Uterus (tissue), 2 donors: ENCODE data around the gene TMEM86A.

Source experiments
- POLR2A ChIP-seq, 2 donors: fragments of 450-650 bp; IDR thresholded peaks; one replicate each; pipeline ENCODE4 v1.6.1; 2016; ENCODE audit warnings: antibody characterized with exemption in 2 of 2, mild to moderate bottlenecking in 1 of 2, moderate library complexity in 1 of 2
- TF ChIP-seq, protein P1 (sequence below), 4 experiments: fragments of 200-600 bp in 2 of 4; fragments of 450-650 bp in 2 of 4; sonication (generic) in 2 of 4; IDR thresholded peaks; one replicate each; pipeline ENCODE4 v1.5.1; 2016 to 2019; ENCODE audit warnings: antibody characterized with exemption in 4 of 4, mild to moderate bottlenecking in 2 of 4, moderate library complexity in 1 of 4

DNA sequence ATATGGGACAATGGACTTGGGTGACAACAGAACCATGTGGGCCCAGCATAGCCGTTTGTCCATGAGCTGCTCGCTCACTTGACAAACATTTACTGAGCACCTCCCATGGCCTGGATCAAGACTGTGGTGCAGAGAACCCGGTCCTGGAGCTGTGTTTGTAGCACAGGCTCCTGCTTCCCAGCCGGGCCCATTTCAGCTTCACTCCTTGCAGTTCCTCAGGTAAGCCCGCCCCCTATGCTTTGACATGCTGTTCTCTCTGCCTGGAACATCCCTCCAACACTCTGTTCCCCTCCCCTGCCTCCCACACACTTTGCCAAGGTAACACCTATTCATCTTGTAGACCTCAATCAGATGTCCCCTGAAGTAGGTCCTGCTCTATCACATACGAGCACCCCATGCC lies 46.7 kb downstream of the TMEM86A start:
- TF ChIP-seq, protein P1, sequence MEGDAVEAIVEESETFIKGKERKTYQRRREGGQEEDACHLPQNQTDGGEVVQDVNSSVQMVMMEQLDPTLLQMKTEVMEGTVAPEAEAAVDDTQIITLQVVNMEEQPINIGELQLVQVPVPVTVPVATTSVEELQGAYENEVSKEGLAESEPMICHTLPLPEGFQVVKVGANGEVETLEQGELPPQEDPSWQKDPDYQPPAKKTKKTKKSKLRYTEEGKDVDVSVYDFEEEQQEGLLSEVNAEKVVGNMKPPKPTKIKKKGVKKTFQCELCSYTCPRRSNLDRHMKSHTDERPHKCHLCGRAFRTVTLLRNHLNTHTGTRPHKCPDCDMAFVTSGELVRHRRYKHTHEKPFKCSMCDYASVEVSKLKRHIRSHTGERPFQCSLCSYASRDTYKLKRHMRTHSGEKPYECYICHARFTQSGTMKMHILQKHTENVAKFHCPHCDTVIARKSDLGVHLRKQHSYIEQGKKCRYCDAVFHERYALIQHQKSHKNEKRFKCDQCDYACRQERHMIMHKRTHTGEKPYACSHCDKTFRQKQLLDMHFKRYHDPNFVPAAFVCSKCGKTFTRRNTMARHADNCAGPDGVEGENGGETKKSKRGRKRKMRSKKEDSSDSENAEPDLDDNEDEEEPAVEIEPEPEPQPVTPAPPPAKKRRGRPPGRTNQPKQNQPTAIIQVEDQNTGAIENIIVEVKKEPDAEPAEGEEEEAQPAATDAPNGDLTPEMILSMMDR (IDR thresholded peaks at IDR 0.05), result no peak
- no peak for TF ChIP-seq POLR2A (IDR thresholded peaks at IDR 0.05)
